Calu3 (cell line): Measurements from ENCODE around the gene POU2F2. TPM values are rescaled to one million over a fixed set of nuclear protein-coding genes. Genes with fewer than 3 reads are reported as not detected.

Source experiments
- BruUV-seq: library from RNA; stranded (reverse); fragments of 400-500 nt; replicated peaks from 2 replicates; lab custom pipeline; 2021; lab: Mats Ljungman, UMichigan
- CTCF ChIA-PET: fragments of 300-600 bp; sonication (Branson Sonifier 250); formaldehyde crosslinking; loops from one replicate; lab custom pipeline; 2022; ENCODE audit warnings: antibody characterized with exemption; lab: Charles Lee
- DNase-seq: peaks from one replicate; pipeline ENCODE4 v3.0.0; 2022
- H3K27ac Mint-ChIP-seq: one replicate; pipeline ENCODE4 v1.8.0; 2022; ENCODE audit warnings: mixed read lengths; ENCODE audit not compliant: unreplicated experiment
- H3K27me3 Mint-ChIP-seq: one replicate; pipeline ENCODE4 v1.8.0; 2022; ENCODE audit warnings: mixed read lengths; ENCODE audit not compliant: unreplicated experiment
- H3K36me3 Mint-ChIP-seq: one replicate; pipeline ENCODE4 v1.8.0; 2022; ENCODE audit warnings: mild to moderate bottlenecking, moderate library complexity, mixed read lengths; ENCODE audit not compliant: insufficient read depth, unreplicated experiment
- H3K4me1 Mint-ChIP-seq: one replicate; pipeline ENCODE4 v1.8.0; 2022; ENCODE audit warnings: mild to moderate bottlenecking, low read depth, mixed read lengths; ENCODE audit not compliant: unreplicated experiment
- H3K4me3 Mint-ChIP-seq: one replicate; pipeline ENCODE4 v1.8.0; 2022; ENCODE audit warnings: mild to moderate bottlenecking, low read depth, moderate library complexity, mixed read lengths; ENCODE audit not compliant: unreplicated experiment
- H3K9me3 Mint-ChIP-seq: one replicate; pipeline ENCODE4 v1.8.0; 2022; ENCODE audit warnings: low read depth, mixed read lengths; ENCODE audit not compliant: unreplicated experiment
- intact Hi-C: fragments of 100-400 bp; cut with micrococcal nuclease; formaldehyde crosslinking; loops from one replicate; pipeline ENCODE4 v1.10.0; 2022; ENCODE audit not compliant: unreplicated experiment
- total RNA-seq: library from RNA; stranded (reverse); gene quantifications from 2 replicates; pipeline ENCODE4 v1.2.3, GENCODE V29; 2022
- TF ChIP-seq, protein P1 (sequence below): fragments of 200-600 bp; IDR thresholded peaks from one replicate; pipeline ENCODE4 v1.8.0; 2022; ENCODE audit warnings: antibody characterized with exemption; ENCODE audit not compliant: unreplicated experiment

POU2F2 gene
- total RNA-seq, 1 experiment from 2014 or later = 4.6 TPM

DNA sequence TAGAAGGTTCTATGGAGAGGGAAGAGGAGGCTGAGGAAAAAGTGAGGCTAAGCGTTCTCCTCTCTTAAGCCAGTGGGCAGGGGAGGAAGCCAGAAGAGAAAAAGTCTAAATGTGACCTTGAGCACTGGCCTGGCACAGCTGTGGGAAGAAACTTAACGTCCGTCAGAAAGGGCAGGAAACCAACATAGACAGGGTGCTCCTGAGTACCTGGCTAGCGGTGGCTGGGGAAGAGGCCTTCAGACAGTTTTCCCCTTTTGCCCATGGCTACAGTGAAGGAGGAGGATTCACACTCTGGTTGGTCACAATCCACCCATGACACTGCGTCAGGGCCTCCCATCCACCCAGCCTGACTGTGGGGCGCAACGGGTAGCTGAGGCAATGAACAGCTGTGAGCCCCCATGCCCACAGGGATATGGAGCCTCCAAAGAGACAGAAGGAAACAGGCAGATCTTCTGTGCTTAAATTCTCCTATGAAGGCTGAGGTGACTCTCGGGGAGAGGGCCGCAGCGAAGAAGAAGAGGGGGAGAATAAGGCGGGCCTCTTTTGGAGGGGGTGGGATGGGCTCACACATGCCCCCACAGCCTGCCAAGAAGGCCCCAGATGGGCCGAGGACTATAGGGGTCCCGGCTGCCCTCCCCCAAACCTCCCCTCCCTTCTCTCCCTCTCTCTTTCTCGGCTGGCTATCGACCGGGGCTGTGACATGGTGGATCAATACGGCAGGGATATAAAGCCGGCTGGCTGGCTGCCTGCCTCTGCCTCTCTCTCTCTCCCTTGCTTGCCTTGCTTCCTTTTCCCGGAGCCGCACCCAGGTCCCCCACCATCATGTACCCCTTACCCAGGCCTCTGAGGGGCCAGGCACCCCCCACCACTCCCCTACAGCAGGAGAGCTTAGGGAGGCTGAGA lies 19.8 kb upstream of the POU2F2 start:
- Mint-ChIP-seq H3K27me3 (peaks cover 82% of the 10 kb centered on the region), H3K9me3 (no peaks in the 10 kb centered on the region), H3K36me3 (no peaks in the 10 kb centered on the region), H3K27ac (no peak overlapping the region), H3K4me1 (peaks cover 38% of the 10 kb centered on the region), H3K4me3 (no peak overlapping the region)
- TF ChIP-seq, protein P1, sequence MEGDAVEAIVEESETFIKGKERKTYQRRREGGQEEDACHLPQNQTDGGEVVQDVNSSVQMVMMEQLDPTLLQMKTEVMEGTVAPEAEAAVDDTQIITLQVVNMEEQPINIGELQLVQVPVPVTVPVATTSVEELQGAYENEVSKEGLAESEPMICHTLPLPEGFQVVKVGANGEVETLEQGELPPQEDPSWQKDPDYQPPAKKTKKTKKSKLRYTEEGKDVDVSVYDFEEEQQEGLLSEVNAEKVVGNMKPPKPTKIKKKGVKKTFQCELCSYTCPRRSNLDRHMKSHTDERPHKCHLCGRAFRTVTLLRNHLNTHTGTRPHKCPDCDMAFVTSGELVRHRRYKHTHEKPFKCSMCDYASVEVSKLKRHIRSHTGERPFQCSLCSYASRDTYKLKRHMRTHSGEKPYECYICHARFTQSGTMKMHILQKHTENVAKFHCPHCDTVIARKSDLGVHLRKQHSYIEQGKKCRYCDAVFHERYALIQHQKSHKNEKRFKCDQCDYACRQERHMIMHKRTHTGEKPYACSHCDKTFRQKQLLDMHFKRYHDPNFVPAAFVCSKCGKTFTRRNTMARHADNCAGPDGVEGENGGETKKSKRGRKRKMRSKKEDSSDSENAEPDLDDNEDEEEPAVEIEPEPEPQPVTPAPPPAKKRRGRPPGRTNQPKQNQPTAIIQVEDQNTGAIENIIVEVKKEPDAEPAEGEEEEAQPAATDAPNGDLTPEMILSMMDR = no peak
- intact Hi-C loops = no loop called here
- no TSS peak for BruUV-seq
- peak; percentile 58 for DNase-seq
- CTCF ChIA-PET = interaction anchor here (0.6 to 1.6 kb wide), 4 partner anchors 14 to 152 kb away, joined by 3 to 5 read pairs (median 4); no protein-coding TSS in a partner anchor

DNA sequence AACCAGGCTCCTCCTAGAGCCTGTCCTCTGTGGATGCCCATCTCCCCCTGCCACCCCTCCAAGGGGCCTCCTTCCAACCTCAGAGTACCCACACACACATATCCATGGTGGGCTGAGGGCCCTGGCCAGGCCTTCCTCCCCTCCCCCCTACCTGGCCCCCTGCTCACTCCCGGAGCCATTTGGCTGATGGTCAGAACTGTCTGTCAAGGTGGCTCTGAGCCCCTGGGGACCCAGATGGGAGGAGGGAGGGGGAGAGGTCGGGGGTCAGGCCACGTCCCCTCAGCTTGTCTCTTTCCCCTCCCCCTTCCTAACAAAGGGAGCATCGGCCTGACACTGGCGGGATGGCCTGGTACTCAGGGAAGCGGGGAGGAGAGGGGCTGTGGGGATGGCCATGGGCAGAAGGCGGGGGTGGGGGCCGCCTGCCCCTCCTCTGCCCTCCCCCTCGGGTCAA lies 18.7 kb upstream of the POU2F2 start:
- no TSS peak for BruUV-seq
- H3K4me1 Mint-ChIP-seq = peaks cover 38% of the 10 kb centered on the region
- CTCF ChIA-PET = no interaction called here
- peaks cover 82% of the 10 kb centered on the region for H3K27me3 Mint-ChIP-seq
- no peak overlapping the region for H3K4me3 Mint-ChIP-seq
- intact Hi-C loops = no loop called here
- TF ChIP-seq, protein P1 = no peak
- H3K9me3 Mint-ChIP-seq = no peaks in the 10 kb centered on the region
- DNase-seq = no peak
- no peaks in the 10 kb centered on the region for H3K36me3 Mint-ChIP-seq
- no peak overlapping the region for H3K27ac Mint-ChIP-seq

DNA sequence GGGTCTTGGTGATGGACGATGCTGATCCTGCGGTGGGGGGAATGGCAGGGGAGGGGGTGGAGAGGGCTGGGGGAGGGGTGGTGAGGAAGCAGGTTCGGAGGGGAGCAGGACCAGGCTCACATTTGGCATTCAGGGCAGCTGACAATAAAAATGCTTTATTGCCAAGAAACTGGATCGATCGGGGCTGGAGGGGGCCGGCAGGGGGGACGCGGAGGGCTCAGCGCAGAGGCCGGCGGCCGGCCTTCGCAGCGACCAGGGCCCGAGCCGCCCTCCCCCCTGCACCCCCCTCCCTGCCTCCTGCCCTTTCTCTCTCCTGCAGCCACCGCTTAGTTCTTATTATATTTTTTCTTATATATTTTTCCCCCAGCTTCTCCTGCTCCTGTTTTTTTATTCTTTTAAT lies 18.1 kb upstream of the POU2F2 start:
- CTCF ChIA-PET = interaction anchor here (0.7 kb wide), 1 partner anchor 14 kb away, joined by 4 read pairs; no protein-coding TSS in a partner anchor
- TF ChIP-seq, protein P1 = no peak
- no TSS peak for BruUV-seq
- DNase-seq = peak; percentile 57
- Mint-ChIP-seq H3K27ac (no peak overlapping the region), H3K4me1 (peaks cover 35% of the 10 kb centered on the region), H3K27me3 (peaks cover 80% of the 10 kb centered on the region), H3K4me3 (no peak overlapping the region), H3K36me3 (no peaks in the 10 kb centered on the region), H3K9me3 (no peaks in the 10 kb centered on the region)
- intact Hi-C loops = no loop called here

GRCh38 chr19:42149447-42150202 lies 17.4 kb upstream of the POU2F2 start:
- Mint-ChIP-seq H3K27me3 (peaks cover 73% of the 10 kb centered on the region), H3K4me1 (peaks cover 28% of the 10 kb centered on the region), H3K4me3 (no peak overlapping the region), H3K27ac (no peak overlapping the region), H3K9me3 (no peaks in the 10 kb centered on the region), H3K36me3 (no peaks in the 10 kb centered on the region)
- intact Hi-C loops = no loop called here
- CTCF ChIA-PET = interaction anchor here (0.6 kb wide), 1 partner anchor 89 kb away, joined by 4 read pairs; no protein-coding TSS in a partner anchor
- BruUV-seq = no TSS peak
- DNase-seq = no peak
- TF ChIP-seq, protein P1 = no peak
